LoVo (cell line): ENCODE measurements around the gene CMA1.
"Not testable (repeated sequence)": the region's sequence is repeated elsewhere in the genome, so short reads cannot be mapped to it uniquely, and the experiment has no call there.

Source experiments
- DNase-seq: peaks from one replicate; pipeline ENCODE4 v3.0.0-alpha.2; 2016; ENCODE audit warnings: low spot score

CMA1 gene

GRCh38 chr14:24508155-24508840 is at the start of gene CMA1:
Gene CMA1, minus strand, starts transcription at chr14:24508265. Its CDS starts 30 bp downstream, at chr14:24508235.
- no peak for DNase-seq

DNA sequence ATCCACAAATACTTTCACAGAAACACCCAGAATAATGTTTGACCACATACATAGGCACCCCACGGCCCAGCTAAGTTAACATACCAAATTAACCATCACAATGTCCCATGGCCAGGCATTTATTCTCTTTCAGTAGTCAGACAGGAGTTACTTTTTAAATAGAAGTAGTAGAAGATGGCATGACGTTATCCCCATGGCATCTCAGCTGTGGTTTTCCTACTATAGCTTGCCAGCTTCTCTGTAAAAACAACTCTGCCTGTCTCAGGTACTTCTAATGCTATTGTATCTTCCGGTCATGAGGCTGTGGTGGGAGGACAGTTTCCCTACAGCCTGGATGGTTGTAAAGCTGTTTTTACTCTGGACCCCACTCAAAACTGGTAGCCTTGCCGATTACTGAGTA is 48.7 kb upstream of the CMA1 start:
- DNase-seq, result no peak

DNA sequence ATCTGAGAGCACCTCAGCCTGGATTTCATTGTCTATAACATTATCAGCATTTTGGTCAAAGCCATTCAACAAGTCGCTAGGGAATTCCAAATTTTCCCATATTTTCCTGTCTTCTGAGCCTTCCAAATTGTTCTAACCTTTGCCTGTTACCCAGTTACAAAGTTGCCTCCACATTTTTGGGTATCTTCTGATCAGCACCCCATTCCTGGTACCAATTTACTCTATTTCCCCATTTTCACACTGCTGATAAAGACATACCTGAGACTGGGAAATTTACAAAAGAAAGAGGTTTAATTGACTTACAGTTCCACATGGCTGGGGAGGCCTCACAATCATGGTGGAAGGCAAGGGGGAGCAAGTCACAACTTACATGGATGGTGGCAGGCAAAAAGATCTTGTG is 41.0 kb upstream of the CMA1 start:
- not testable (repeated sequence) for DNase-seq

- no peak for DNase-seq
Observed at GRCh38 chr14:24542346-24542936, 34.4 kb upstream of the CMA1 start.

GRCh38 chr14:24535737-24536136 is 27.7 kb upstream of the CMA1 start:
- DNase-seq, result no peak

GRCh38 chr14:24534286-24534685 is 26.2 kb upstream of the CMA1 start:
- DNase-seq, result no peak

GRCh38 chr14:24525877-24526620 is 18.0 kb upstream of the CMA1 start:
- DNase-seq, result not testable (repeated sequence)

DNA sequence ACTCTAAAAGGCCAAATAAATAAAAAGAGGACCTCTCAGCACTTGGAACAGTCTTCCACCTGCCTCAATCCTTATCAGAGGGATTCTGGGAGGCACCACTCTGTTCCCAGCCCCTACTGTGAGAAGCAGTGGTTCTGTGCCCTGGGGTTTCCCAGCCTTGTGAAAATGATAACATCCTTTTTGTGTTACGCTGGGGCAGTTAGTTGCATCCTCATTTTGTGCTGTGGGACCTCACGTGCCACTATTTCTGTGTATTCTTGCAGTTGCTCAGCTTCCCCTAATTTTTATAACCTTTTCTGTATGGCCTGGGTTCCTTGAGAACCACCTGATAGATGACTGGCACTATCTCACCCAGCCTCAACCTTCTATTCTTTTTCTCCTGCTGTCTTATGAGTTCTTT is 10.8 kb upstream of the CMA1 start:
- DNase-seq, result no peak

GRCh38 chr14:24514209-24514608 is 6.1 kb upstream of the CMA1 start:
- no peak for DNase-seq

GRCh38 chr14:24513009-24513408 is 4.9 kb upstream of the CMA1 start:
- DNase-seq, result no peak

- no peak for DNase-seq
Observed at GRCh38 chr14:24506443-24506842, 1.6 kb downstream of the CMA1 start.

DNA sequence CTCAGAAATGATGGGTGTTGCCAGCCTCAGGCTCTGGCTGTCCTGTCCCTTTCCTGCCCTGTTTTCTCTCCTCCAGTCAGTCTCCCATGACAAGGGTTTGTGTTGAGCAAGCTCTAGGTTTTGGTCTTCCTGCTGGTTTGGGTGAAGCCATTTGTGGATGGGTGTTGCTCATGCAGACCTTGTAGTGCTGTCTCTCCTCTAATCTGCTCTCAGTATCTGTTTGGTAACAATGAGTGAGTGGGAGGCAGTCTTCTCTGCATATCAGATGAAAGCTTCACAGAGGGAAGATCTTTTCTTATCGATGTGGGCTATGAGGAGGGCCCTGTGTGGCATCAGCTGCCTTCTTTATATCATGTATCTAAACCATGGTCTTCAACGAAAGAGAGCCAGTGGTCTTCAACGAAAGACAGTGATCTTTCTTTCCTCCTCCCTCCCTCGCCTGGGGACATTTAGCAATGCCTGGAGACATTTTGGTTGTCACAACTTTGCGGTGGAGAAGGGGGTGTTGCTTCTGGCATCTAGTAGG is 3.6 kb downstream of the CMA1 start:
- DNase-seq, result no peak

GRCh38 chr14:24491586-24492408 is 16.3 kb downstream of the CMA1 start:
- DNase-seq, result not testable (repeated sequence)

- DNase-seq, result no peak
Observed at GRCh38 chr14:24483604-24484252, 24.3 kb downstream of the CMA1 start.

GRCh38 chr14:24482699-24483303 is 25.3 kb downstream of the CMA1 start:
- DNase-seq, result peak; percentile 9

GRCh38 chr14:24481622-24482324 is 26.3 kb downstream of the CMA1 start:
- peak; percentile 34 for DNase-seq

DNA sequence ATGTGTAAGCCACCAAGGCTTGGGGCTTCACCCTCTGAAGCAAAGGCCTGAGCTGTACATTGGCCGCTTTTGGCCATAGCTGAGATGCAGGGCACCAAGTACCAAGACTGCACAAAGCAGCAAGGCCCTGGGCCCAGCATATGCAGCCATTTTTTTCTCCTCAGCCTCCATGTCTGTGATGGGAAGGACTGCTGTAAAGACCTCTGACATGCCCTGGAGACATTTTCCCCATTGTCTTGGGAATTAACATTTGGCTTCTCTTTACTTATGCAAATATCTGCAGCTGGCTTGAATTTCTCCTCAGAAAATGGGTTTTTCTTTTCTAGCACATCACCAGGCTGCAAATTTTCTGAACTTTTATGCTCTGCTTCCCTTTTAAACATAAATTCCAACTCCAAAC is 28.1 kb downstream of the CMA1 start:
- not testable (repeated sequence) for DNase-seq

GRCh38 chr14:24475261-24475660 is 32.8 kb downstream of the CMA1 start:
- no peak for DNase-seq

DNA sequence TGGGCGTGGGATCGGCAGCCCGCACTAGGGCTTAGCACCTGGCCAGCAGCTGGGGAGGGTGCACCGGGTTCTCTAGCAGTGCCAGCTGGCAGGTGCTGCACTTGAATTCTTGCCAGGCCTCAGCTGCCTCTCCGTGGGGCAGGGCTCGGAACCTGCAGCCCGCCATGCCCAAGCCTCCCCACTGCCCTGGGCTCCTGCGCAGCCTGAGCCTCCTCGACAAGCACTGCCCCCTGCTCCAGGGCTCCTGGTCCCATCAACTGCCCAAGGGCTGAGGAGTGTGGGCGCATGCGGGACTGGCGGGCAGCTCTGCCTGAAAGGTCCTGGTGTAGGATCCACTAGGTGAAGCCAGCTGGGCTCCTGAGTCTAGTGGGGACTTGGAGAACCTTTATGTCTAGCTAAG is 34.9 kb downstream of the CMA1 start:
- no peak for DNase-seq

DNA sequence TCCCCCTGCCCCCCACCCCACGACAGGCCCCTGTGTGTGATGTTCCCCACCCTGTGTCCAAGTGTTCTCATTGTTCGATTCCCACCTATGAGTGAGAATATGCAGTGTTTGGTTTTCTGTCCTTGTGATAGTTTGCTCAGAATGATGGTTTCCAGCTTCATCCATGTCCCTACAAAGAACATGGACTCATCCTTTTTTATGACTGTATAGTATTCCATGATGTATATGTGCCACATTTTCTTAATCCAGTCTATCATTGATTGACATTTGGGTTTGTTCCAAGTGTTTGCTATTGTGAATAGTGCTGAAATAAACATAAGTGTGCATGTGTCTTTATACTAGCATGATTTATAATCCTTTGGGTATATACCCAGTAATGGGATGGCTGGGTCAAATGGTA is 37.6 kb downstream of the CMA1 start:
- DNase-seq, result not testable (repeated sequence)
